Panc1 (cell line): Measurements from ENCODE around the gene BLOC1S2.

Experiments
- CTCF ChIP-seq: fragments of 450-650 bp; IDR thresholded peaks from 2 replicates; pipeline ENCODE4 v1.5.1; 2017; ENCODE audit warnings: mild to moderate bottlenecking
- POLR2AphosphoS5 ChIP-seq: IDR thresholded peaks from 2 replicates; pipeline ENCODE4 v1.6.1; 2012; ENCODE audit warnings: mild to moderate bottlenecking, low read depth, low read length, moderate library complexity
- SIN3A ChIP-seq: IDR thresholded peaks from 2 replicates; pipeline ENCODE4 v1.6.1; 2012; ENCODE audit warnings: low read depth, mild to moderate bottlenecking, low read length, moderate library complexity, borderline replicate concordance; ENCODE audit not compliant: insufficient read depth
- TF ChIP-seq, protein P1 (sequence below), 2 experiments: IDR thresholded peaks; 2 replicates each; pipeline ENCODE4 v1.6.1; 2011 to 2012; ENCODE audit warnings: low read depth in 2 of 2, control low read depth in 1 of 2, low read length in 1 of 2, mild to moderate bottlenecking in 1 of 2, moderate library complexity in 1 of 2; ENCODE audit not compliant: insufficient read depth in 1 of 2

DNA sequence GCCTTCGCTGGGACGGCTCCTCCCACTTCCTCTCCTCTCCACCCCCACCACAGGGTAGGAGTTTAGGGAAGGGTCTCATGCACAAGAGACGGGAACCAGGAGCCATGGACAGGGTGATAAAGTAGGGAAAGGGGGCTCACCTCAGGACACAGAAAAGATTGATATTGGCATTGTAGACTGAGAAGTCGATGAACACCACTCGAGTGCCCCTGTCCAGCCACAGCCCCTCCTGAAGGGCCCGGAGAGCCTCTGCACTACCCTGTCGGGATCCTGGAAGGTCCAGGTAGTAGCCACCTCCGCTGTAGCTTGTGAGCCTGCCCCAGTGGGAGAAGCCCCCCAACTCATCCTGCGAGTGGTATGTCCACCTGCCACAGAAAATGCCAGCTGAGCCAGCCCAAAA is 10.8 kb upstream of the BLOC1S2 start:
- no peak for TF ChIP-seq CTCF
- TF ChIP-seq, protein P1, sequence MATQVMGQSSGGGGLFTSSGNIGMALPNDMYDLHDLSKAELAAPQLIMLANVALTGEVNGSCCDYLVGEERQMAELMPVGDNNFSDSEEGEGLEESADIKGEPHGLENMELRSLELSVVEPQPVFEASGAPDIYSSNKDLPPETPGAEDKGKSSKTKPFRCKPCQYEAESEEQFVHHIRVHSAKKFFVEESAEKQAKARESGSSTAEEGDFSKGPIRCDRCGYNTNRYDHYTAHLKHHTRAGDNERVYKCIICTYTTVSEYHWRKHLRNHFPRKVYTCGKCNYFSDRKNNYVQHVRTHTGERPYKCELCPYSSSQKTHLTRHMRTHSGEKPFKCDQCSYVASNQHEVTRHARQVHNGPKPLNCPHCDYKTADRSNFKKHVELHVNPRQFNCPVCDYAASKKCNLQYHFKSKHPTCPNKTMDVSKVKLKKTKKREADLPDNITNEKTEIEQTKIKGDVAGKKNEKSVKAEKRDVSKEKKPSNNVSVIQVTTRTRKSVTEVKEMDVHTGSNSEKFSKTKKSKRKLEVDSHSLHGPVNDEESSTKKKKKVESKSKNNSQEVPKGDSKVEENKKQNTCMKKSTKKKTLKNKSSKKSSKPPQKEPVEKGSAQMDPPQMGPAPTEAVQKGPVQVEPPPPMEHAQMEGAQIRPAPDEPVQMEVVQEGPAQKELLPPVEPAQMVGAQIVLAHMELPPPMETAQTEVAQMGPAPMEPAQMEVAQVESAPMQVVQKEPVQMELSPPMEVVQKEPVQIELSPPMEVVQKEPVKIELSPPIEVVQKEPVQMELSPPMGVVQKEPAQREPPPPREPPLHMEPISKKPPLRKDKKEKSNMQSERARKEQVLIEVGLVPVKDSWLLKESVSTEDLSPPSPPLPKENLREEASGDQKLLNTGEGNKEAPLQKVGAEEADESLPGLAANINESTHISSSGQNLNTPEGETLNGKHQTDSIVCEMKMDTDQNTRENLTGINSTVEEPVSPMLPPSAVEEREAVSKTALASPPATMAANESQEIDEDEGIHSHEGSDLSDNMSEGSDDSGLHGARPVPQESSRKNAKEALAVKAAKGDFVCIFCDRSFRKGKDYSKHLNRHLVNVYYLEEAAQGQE (IDR thresholded peaks at IDR 0.05; ENCODE audit: insufficient read depth in 1 of 2, low read depth in 2 of 2, low read length in 1 of 2) = no peak
- TF ChIP-seq SIN3A = no peak
- TF ChIP-seq POLR2AphosphoS5 = no peak
